Kidney (tissue), 14 donors: Measurements from ENCODE around the gene SCIN. TPM values are rescaled to one million over a fixed set of nuclear protein-coding genes. Genes with fewer than 3 reads are reported as not detected.

Source experiments
- DNase-seq, 5 donors: peaks; one replicate each; pipeline ENCODE4 v3.0.0-alpha.2; 2013 to 2020
- FAIRE-seq: peaks from 2 replicates; lab custom pipeline; 2012; peaks lifted over from hg19 to GRCh38; lab: Jason Lieb, UNC
- H3K27ac ChIP-seq, 2 donors: one replicate each; pipeline ENCODE4 v1.7.0; 2013; ENCODE audit warnings: low read depth in 2 of 2, low read length in 2 of 2, inconsistent platforms in 1 of 2
- H3K27me3 ChIP-seq: one replicate; pipeline ENCODE4 v1.7.1; 2013; ENCODE audit warnings: low read length, inconsistent platforms; ENCODE audit not compliant: control insufficient read depth, insufficient read depth
- H3K36me3 ChIP-seq, 3 donors: one replicate each; pipeline versions ENCODE4 v1.7.0 to v1.7.1; 2013; ENCODE audit warnings: low read length in 3 of 3, control low read depth in 1 of 3, inconsistent platforms in 1 of 3; ENCODE audit not compliant: insufficient read depth in 3 of 3, control insufficient read depth in 2 of 3
- H3K4me1 ChIP-seq, 3 donors: one replicate each; pipeline versions ENCODE4 v1.7.0 to v1.7.1; 2013; ENCODE audit warnings: low read length in 3 of 3, inconsistent platforms in 1 of 3, low read depth in 1 of 3; ENCODE audit not compliant: control insufficient read depth in 2 of 3, insufficient read depth in 2 of 3
- H3K4me3 ChIP-seq, 3 donors: one replicate each; pipeline versions ENCODE4 v1.7.0 to v1.8.1; 2013; ENCODE audit warnings: low read length in 3 of 3, control low read depth in 1 of 3, inconsistent platforms in 1 of 3
- H3K9ac ChIP-seq, 3 donors: one replicate each; pipeline versions ENCODE4 v1.7.0 to v1.7.1; 2013; ENCODE audit warnings: low read length in 3 of 3, control low read depth in 1 of 3, inconsistent platforms in 1 of 3
- H3K9me3 ChIP-seq, 3 donors: one replicate each; pipeline versions ENCODE4 v1.7.0 to v1.7.1; 2013; ENCODE audit warnings: low read length in 3 of 3, control low read depth in 1 of 3, inconsistent platforms in 1 of 3; ENCODE audit not compliant: control insufficient read depth in 2 of 3, insufficient read depth in 1 of 3
- intact Hi-C: fragments of 100-400 bp; cut with DNase I; formaldehyde crosslinking; loops from one replicate; pipeline ENCODE4 v1.11.1; 2022
- polyA plus RNA-seq: library from polyadenylated mRNA; stranded (reverse); fragments of 350-450 nt; fragmentation: Illumina TruSeq; extraction: RNeasy Lipid Tissue Mini Kit (QIAGEN cat#74804); gene quantifications from one replicate; pipeline ENCODE4 v1.2.3, GENCODE V29; 2014; ENCODE audit warnings: low read depth, low replicate concordance; ENCODE audit not compliant: insufficient read depth
- total RNA-seq: library from RNA; stranded (reverse); fragmentation: NEBNext Ultra II Directional; extraction: Animal tissue kit (Norgen Biotek cat#: 25700); gene quantifications from one replicate; pipeline ENCODE4 v1.2.1, GENCODE V29; 2021
- TF ChIP-seq, protein P1 (sequence below): IDR thresholded peaks from 3 replicates; pipeline ENCODE4 v1.5.1; 2012; ENCODE audit warnings: mild to moderate bottlenecking, moderate library complexity, borderline replicate concordance; ENCODE audit not compliant: insufficient read depth; ENCODE audit errors: extremely low read depth
- donor health status: control.
- donor health status: control.
- donor health status: control.
- donor health status: control.
- donor health status: control.
- donor health status: DM: yes; HTN: yes; CAD: no.
- donor health status: Normal renal cell carcinoma (clear cell type).

SCIN gene
- total and polyA plus RNA-seq, 2 donors from 2014 or later: 62.8 to 141 TPM

DNA sequence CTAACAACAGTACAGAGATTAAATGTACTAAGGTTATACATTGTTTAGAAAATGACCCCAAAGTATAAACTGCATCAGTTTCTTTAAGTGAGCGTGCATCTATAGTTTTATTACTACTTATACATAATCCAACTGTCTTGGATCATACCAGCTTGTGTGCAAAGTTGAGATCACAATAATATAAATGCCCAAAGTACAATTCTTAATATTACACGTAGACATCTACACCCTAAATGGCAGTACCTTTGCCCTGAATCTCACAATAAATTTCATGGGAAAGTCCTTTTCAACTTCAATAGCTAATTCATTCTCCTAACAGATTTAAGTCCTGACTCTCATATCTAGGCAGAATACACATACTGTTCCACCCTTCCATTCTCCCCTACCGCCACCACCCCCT is 11.8 kb downstream of the SCIN start:
- FAIRE-seq: no peak
- Histone ChIP-seq H3K9ac (no peak overlapping the region), H3K4me1 (no peaks in the 10 kb centered on the region), H3K4me3 (no peak overlapping the region), H3K36me3 (no peaks in the 10 kb centered on the region), H3K27me3 (no peaks in the 10 kb centered on the region), H3K9me3 (no peaks in the 10 kb centered on the region), H3K27ac (no peak overlapping the region)
- intact Hi-C loops: no loop called here
- TF ChIP-seq, protein P1, sequence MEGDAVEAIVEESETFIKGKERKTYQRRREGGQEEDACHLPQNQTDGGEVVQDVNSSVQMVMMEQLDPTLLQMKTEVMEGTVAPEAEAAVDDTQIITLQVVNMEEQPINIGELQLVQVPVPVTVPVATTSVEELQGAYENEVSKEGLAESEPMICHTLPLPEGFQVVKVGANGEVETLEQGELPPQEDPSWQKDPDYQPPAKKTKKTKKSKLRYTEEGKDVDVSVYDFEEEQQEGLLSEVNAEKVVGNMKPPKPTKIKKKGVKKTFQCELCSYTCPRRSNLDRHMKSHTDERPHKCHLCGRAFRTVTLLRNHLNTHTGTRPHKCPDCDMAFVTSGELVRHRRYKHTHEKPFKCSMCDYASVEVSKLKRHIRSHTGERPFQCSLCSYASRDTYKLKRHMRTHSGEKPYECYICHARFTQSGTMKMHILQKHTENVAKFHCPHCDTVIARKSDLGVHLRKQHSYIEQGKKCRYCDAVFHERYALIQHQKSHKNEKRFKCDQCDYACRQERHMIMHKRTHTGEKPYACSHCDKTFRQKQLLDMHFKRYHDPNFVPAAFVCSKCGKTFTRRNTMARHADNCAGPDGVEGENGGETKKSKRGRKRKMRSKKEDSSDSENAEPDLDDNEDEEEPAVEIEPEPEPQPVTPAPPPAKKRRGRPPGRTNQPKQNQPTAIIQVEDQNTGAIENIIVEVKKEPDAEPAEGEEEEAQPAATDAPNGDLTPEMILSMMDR: no peak
- no peak for DNase-seq

DNA sequence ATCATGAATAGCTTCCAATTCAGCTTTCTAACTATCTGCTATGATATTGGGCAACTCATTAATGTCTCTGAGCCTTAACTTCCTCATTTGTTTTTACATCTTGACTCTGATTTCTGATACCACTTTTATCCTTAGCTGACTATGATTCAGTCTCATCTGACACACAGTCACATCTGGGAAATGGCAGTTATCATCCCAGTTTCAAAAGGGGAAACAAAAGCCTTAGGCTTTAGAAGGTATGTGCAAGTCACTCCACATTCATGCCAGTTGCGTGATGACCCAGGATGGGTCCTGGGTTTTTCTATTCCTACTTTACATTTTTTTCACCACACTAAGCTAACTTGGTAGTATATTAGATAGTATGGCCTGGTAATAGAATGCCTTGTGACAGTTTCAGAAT is 12.7 kb downstream of the SCIN start:
- Histone ChIP-seq H3K4me3 (no peak overlapping the region), H3K9me3 (no peaks in the 10 kb centered on the region), H3K27me3 (no peaks in the 10 kb centered on the region), H3K9ac (no peak overlapping the region), H3K36me3 (no peaks in the 10 kb centered on the region), H3K27ac (no peak overlapping the region), H3K4me1 (no peaks in the 10 kb centered on the region)
- intact Hi-C loops: no loop called here
- DNase-seq: no peak
- FAIRE-seq: no peak
- TF ChIP-seq, protein P1: no peak

DNA sequence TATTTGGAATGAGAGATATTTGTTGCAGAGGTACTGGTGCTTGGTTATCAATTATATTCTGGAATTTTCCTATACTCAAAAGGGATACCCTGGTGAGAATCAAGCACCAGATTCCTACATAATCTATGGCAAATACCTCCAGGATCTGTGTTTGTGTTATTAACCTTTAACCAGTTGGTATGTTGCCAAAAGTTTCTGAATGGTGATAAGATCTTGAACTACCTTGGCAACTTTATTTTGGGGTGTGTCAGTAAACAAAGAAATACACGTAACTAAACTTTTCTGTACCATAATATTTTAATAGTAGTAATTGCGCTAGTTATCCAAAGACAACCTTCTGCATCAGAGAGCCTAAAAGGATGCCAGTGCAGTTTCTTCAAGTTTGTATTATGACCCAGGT is 13.4 kb downstream of the SCIN start:
- H3K27ac ChIP-seq: no peak overlapping the region
- H3K36me3 ChIP-seq: no peaks in the 10 kb centered on the region
- H3K4me1 ChIP-seq: no peaks in the 10 kb centered on the region
- DNase-seq (peak in 2 of 5 donors; percentile 9 to 19), FAIRE-seq (no peak)
- H3K27me3 ChIP-seq: no peaks in the 10 kb centered on the region
- TF ChIP-seq, protein P1: no peak
- intact Hi-C loops: no loop called here
- H3K9me3 ChIP-seq: no peaks in the 10 kb centered on the region
- no peak overlapping the region for H3K9ac ChIP-seq
- H3K4me3 ChIP-seq: no peak overlapping the region

DNA sequence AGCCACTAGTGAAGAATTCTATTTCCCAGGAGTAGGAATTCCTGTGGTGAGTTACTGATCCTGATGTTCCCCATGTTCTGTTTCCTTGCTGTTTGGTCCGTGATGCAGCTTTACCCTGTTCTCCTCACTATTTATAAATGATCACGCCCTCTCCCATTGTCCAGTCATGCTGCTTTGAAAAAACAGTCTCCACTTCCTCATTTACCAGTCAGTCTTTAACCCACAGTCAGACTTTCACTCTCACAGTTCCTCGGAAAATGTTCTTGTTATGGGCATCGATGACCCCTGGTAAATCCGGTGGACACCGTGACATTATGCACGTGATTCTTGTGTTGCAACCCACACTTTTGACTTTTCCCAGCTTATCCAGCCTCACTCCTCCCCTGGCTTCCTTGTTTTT is 14.4 kb downstream of the SCIN start:
- Histone ChIP-seq H3K9me3 (no peaks in the 10 kb centered on the region), H3K4me3 (no peak overlapping the region), H3K4me1 (no peaks in the 10 kb centered on the region), H3K27ac (peak overlapping the region in 1 of 2 donors; percentile 20), H3K27me3 (no peaks in the 10 kb centered on the region), H3K9ac (no peak overlapping the region), H3K36me3 (no peaks in the 10 kb centered on the region)
- TF ChIP-seq, protein P1: no peak
- intact Hi-C loops: no loop called here
- DNase-seq (peak in 1 of 5 donors; percentile 12), FAIRE-seq (no peak)
